CD4-positive, CD25-positive, alpha-beta regulatory T cell (primary cell): ENCODE results near the gene ZNF664. TPM values are rescaled to one million over a fixed set of nuclear protein-coding genes. Genes with fewer than 3 reads are reported as not detected.

Experiments
- ATAC-seq, 2 donors: fragments of 150-1000 bp; cut with Tn5 transposase; one replicate each; pipeline ENCODE4 v1.10.0; 2021; ENCODE audit warnings: low read depth in 2 of 2, moderate number of reproducible peaks in 2 of 2, moderate library complexity in 1 of 2
- DNase-seq, 3 donors: peaks; one replicate each; pipeline versions ENCODE4 v3.0.0 to v3.0.0-alpha.2; 2012 to 2022; ENCODE audit warnings: mixed read lengths in 1 of 3
- H3K27ac ChIP-seq: one replicate; pipeline ENCODE4 v1.7.0; 2013; ENCODE audit warnings: mild to moderate bottlenecking, low read length; ENCODE audit not compliant: insufficient read depth, poor library complexity, severe bottlenecking
- H3K27me3 ChIP-seq: one replicate; pipeline ENCODE4 v1.7.0; 2013; ENCODE audit warnings: low read length; ENCODE audit not compliant: control insufficient read depth, insufficient read depth
- H3K36me3 ChIP-seq: one replicate; pipeline ENCODE4 v1.7.0; 2013; ENCODE audit warnings: mild to moderate bottlenecking, low read length, moderate library complexity; ENCODE audit not compliant: control insufficient read depth, insufficient read depth
- H3K4me1 ChIP-seq: 2 replicates; pipeline ENCODE4 v1.7.0; 2013; ENCODE audit warnings: mild to moderate bottlenecking, low read length; ENCODE audit not compliant: insufficient read depth, control insufficient read depth, poor library complexity, severe bottlenecking
- H3K4me3 ChIP-seq: one replicate; pipeline ENCODE4 v1.7.0; 2013; ENCODE audit warnings: low read depth, mild to moderate bottlenecking, low read length, moderate library complexity
- H3K9me3 ChIP-seq, 2 experiments: 1 replicate in 1 of 2; 2 replicates in 1 of 2; pipeline ENCODE4 v1.7.0; 2013; ENCODE audit warnings: low read length in 2 of 2, mild to moderate bottlenecking in 1 of 2, moderate library complexity in 1 of 2; ENCODE audit not compliant: control insufficient read depth in 2 of 2
- H3K27ac Mint-ChIP-seq, 3 donors: one replicate each; pipeline ENCODE4 v1.8.0; 2020 to 2022; ENCODE audit warnings: mild to moderate bottlenecking in 3 of 3, mixed read lengths in 3 of 3, moderate library complexity in 2 of 3
- H3K27me3 Mint-ChIP-seq: one replicate; pipeline ENCODE4 v1.8.0; 2022; ENCODE audit warnings: mild to moderate bottlenecking, mixed read lengths
- H3K36me3 Mint-ChIP-seq: one replicate; pipeline ENCODE4 v1.8.0; 2020; ENCODE audit warnings: mixed read lengths
- H3K4me1 Mint-ChIP-seq, 4 donors: one replicate each; pipeline ENCODE4 v1.8.0; 2020 to 2022; ENCODE audit warnings: mixed read lengths in 4 of 4, mild to moderate bottlenecking in 1 of 4
- H3K4me3 Mint-ChIP-seq, 4 donors: one replicate each; pipeline ENCODE4 v1.8.0; 2020 to 2022; ENCODE audit warnings: mild to moderate bottlenecking in 4 of 4, mixed read lengths in 4 of 4, moderate library complexity in 3 of 4
- H3K9me3 Mint-ChIP-seq, 7 donors: one replicate each; pipeline ENCODE4 v1.8.0; 2020 to 2022; ENCODE audit warnings: mixed read lengths in 7 of 7, mild to moderate bottlenecking in 3 of 7, moderate library complexity in 2 of 7
- polyA plus RNA-seq, 4 donors: library from polyadenylated mRNA; unstranded; fragments of 300-500 nt; fragmentation: Illumina TruSeq; gene quantifications; one replicate each; pipeline ENCODE4 v1.2.3, GENCODE V29; 2021
- total RNA-seq: library from RNA; stranded (reverse); gene quantifications from one replicate; pipeline ENCODE4 v1.2.3, GENCODE V29; 2022

Gene ZNF664
- total and polyA plus RNA-seq, 5 donors from 2014 or later: 6.9 to 24.5 (median 10.0) TPM

DNA sequence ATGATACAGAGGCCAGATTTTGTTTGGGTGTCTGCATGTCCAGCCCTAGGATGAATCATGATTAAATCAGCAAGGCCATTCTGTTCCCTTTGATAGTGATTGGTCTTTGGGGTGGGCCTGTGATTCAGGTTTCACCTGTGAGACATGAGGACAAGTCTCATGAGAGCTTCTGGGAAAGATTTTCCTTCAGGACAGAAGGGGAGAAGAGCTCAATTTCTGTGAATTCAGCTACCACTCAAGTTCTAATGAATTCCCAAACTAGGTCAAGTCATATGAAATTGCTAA lies 73.4 kb downstream of the ZNF664 start:
- DNase-seq (no peak), ATAC-seq (no peak)
- Histone ChIP-seq H3K4me1 (no peaks in the 10 kb centered on the region), H3K27ac (no peak overlapping the region), H3K27me3 (no peaks in the 10 kb centered on the region), H3K36me3 (no peaks in the 10 kb centered on the region), H3K4me3 (no peak overlapping the region), H3K9me3 (peaks cover 11 to 14% of the 10 kb centered on the region in 2 experiments)
- H3K4me3 Mint-ChIP-seq: no peak overlapping the region
- H3K27ac Mint-ChIP-seq: no peak overlapping the region
- peaks cover 7% of the 10 kb centered on the region for H3K36me3 Mint-ChIP-seq
- peaks cover 4% of the 10 kb centered on the region for H3K27me3 Mint-ChIP-seq
- H3K9me3 Mint-ChIP-seq: peaks cover 2 to 22% (median 11%) of the 10 kb centered on the region in 7 donors
- H3K4me1 Mint-ChIP-seq: no peaks in the 10 kb centered on the region

DNA sequence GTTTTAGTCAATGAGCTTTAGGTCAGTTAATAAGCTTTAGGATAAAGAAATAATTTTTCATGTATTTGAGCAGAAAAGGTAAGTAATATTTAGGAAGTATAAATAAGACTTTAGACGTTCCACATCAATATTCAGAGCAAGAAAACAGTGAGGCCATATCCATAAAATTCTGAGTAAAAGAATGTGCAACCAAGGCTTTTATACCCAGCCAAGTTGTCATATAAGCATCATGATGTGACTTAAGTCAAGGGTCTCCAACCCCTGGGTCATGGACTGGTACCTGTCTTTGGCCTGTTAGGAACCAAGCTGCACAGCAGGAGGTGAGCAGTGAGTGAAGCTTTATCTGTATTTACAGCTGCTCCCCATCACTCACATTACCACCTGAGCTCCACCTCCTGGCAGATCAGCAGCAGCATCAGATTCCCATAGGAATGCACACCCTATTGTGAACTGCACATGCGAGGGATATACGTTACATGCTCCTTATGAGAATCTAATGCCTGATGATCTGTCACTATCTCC lies 74.1 kb downstream of the ZNF664 start:
- H3K27ac Mint-ChIP-seq: no peak overlapping the region
- no peaks in the 10 kb centered on the region for H3K27me3 ChIP-seq
- no peak overlapping the region for H3K27ac ChIP-seq
- H3K4me1 Mint-ChIP-seq: no peaks in the 10 kb centered on the region
- peaks cover 7% of the 10 kb centered on the region for H3K36me3 Mint-ChIP-seq
- peaks cover 4% of the 10 kb centered on the region for H3K27me3 Mint-ChIP-seq
- ATAC-seq: no peak
- H3K36me3 ChIP-seq: no peaks in the 10 kb centered on the region
- no peak overlapping the region for H3K4me3 ChIP-seq
- DNase-seq: no peak
- H3K9me3 ChIP-seq: peaks cover 11 to 14% of the 10 kb centered on the region in 2 experiments
- peaks cover 2 to 22% (median 11%) of the 10 kb centered on the region in 7 donors for H3K9me3 Mint-ChIP-seq
- no peak overlapping the region for H3K4me3 Mint-ChIP-seq
- no peaks in the 10 kb centered on the region for H3K4me1 ChIP-seq

- peaks cover 7% of the 10 kb centered on the region for H3K36me3 Mint-ChIP-seq
- Histone ChIP-seq H3K4me1 (no peaks in the 10 kb centered on the region), H3K36me3 (no peaks in the 10 kb centered on the region), H3K27me3 (no peaks in the 10 kb centered on the region), H3K4me3 (no peak overlapping the region), H3K9me3 (peaks cover 11 to 14% of the 10 kb centered on the region in 2 experiments), H3K27ac (no peak overlapping the region)
- H3K27me3 Mint-ChIP-seq: peaks cover 4% of the 10 kb centered on the region
- no peaks in the 10 kb centered on the region for H3K4me1 Mint-ChIP-seq
- no peak overlapping the region for H3K27ac Mint-ChIP-seq
- no peak overlapping the region for H3K4me3 Mint-ChIP-seq
- DNase-seq (no peak), ATAC-seq (no peak)
- peaks cover 2 to 22% (median 11%) of the 10 kb centered on the region in 7 donors for H3K9me3 Mint-ChIP-seq
Observed at GRCh38 chr12:124049451-124050094, 76.6 kb downstream of the ZNF664 start.

DNA sequence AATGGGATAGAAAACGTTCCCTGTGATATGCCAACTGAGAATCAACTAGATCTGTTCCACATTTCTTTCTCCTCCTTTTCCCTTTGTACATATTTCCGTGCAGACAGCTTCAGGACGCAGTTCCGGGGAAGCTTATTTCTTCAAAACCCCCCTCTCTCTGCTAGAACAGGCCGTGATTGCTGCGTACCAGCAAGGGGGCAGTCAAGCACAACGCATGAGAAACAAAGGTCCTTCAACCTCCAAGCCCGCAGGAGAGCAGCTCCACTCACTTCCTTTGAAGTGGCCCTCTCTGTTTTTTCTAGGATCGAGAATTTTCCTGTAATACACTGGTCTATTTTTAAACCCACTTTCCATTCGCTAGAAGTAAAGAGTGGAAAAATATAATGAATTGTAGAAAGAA lies 80.8 kb downstream of the ZNF664 start:
- ATAC-seq (no peak), DNase-seq (no peak)
- Mint-ChIP-seq H3K9me3 (peaks cover 0 to 7% (median 0%) of the 10 kb centered on the region in 7 donors), H3K36me3 (no peaks in the 10 kb centered on the region), H3K27ac (no peak overlapping the region), H3K4me1 (no peaks in the 10 kb centered on the region), H3K4me3 (no peak overlapping the region), H3K27me3 (peaks cover 4% of the 10 kb centered on the region)
- Histone ChIP-seq H3K4me3 (no peak overlapping the region), H3K36me3 (no peaks in the 10 kb centered on the region), H3K27me3 (no peaks in the 10 kb centered on the region), H3K4me1 (no peaks in the 10 kb centered on the region), H3K9me3 (no peaks in the 10 kb centered on the region), H3K27ac (no peak overlapping the region)

DNA sequence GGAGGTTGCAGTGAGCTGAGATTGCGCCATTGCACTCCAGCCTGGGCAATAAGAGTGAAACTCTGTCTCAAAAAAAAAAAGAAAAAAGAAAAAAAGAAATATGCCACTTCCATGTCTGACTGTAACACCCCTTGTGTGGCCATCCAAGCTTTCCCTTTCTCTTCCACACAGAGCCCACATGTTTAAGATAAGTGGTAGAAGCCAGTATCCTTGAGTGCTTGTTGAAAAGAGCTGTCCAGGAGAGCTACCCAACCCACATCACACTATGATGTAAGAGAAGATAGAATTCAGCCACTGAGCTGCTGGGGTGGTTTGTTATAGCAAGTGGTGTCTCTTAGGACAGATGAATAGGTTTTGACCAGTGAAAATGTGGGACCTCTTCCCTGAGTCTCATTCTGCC lies 82.1 kb downstream of the ZNF664 start:
- H3K9me3 Mint-ChIP-seq: peaks cover 0 to under 1% (median 0%) of the 10 kb centered on the region in 7 donors
- no peak overlapping the region for H3K27ac ChIP-seq
- no peak overlapping the region for H3K27ac Mint-ChIP-seq
- no peaks in the 10 kb centered on the region for H3K4me1 ChIP-seq
- H3K4me3 ChIP-seq: no peak overlapping the region
- H3K4me1 Mint-ChIP-seq: no peaks in the 10 kb centered on the region
- ATAC-seq (no peak), DNase-seq (no peak)
- peaks cover 8% of the 10 kb centered on the region for H3K27me3 Mint-ChIP-seq
- no peak overlapping the region for H3K4me3 Mint-ChIP-seq
- H3K9me3 ChIP-seq: no peaks in the 10 kb centered on the region
- H3K36me3 Mint-ChIP-seq: no peaks in the 10 kb centered on the region
- H3K27me3 ChIP-seq: no peaks in the 10 kb centered on the region
- no peaks in the 10 kb centered on the region for H3K36me3 ChIP-seq

GRCh38 chr12:124057691-124058090 lies 84.7 kb downstream of the ZNF664 start:
- no peak for DNase-seq
- no peak for ATAC-seq
- Histone ChIP-seq H3K27ac (no peak overlapping the region), H3K27me3 (no peaks in the 10 kb centered on the region), H3K36me3 (no peaks in the 10 kb centered on the region), H3K4me3 (no peak overlapping the region), H3K9me3 (no peaks in the 10 kb centered on the region), H3K4me1 (no peaks in the 10 kb centered on the region)
- no peak overlapping the region for H3K27ac Mint-ChIP-seq
- H3K36me3 Mint-ChIP-seq: no peaks in the 10 kb centered on the region
- no peaks in the 10 kb centered on the region for H3K9me3 Mint-ChIP-seq
- no peak overlapping the region for H3K4me3 Mint-ChIP-seq
- H3K27me3 Mint-ChIP-seq: peaks cover 15% of the 10 kb centered on the region
- no peaks in the 10 kb centered on the region for H3K4me1 Mint-ChIP-seq

DNA sequence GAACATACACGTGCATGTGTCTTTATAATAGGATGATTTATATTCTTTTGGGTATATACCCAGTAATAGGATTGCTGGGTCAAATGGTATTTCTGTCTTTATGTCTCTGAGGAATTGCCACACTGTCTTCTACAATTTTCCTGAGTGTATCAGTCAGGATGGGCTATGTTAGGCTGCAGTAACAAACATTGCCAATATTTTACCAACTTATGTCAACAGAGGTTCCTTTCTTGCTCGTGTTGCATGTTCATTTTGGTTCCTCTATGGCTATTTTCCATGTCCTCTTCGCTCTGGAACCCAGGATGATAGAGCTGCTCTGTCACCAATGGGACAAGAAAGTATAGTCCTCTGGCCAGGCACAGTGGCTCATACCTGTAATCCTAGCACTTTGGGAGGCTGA lies 86.7 kb downstream of the ZNF664 start:
- DNase-seq (no peak), ATAC-seq (no peak)
- H3K4me1 Mint-ChIP-seq: no peaks in the 10 kb centered on the region
- H3K27ac Mint-ChIP-seq: no peak overlapping the region
- no peaks in the 10 kb centered on the region for H3K36me3 Mint-ChIP-seq
- no peak overlapping the region for H3K4me3 ChIP-seq
- H3K27me3 Mint-ChIP-seq: peaks cover 15% of the 10 kb centered on the region
- no peaks in the 10 kb centered on the region for H3K27me3 ChIP-seq
- peaks cover 0 to 1% (median 0%) of the 10 kb centered on the region in 7 donors for H3K9me3 Mint-ChIP-seq
- H3K27ac ChIP-seq: no peak overlapping the region
- H3K4me3 Mint-ChIP-seq: no peak overlapping the region
- no peaks in the 10 kb centered on the region for H3K36me3 ChIP-seq
- H3K4me1 ChIP-seq: no peaks in the 10 kb centered on the region
- H3K9me3 ChIP-seq: no peaks in the 10 kb centered on the region
